ENCODE measurements around the gene SFMBT2. TPM values are rescaled to one million over a fixed set of nuclear protein-coding genes. Genes with fewer than 3 reads are reported as not detected.
A peak's percentile ranks its signal among the peaks of the same experiment; 100 is the strongest.

SFMBT2 gene
- polyA plus RNA-seq, 1 donor: 3.5 TPM

- no peak for DNase-seq
Measured at GRCh38 chr10:7424919-7425318, 14.1 kb upstream of the SFMBT2 start.

DNA sequence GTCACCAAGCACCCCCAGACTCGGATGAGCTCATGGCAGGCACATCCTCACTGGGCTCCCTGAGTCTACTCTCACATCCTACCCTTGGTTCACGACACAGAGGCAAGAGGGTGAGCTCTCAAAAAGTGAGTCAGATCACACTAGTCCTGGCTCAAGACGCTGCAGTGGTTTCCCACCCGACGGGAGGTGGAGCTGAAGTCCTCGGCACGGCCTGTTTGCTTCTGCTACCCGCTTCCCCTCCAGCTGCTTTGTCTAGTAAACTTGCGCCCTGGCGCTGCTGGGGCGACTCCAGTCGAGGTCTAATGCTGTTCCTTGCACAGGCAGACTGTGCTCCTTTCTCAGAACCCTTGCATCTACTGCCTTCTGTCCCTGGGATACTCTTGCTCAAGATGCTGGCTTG lies 13.5 kb upstream of the SFMBT2 start:
- no peak overlapping the region for H3K27ac ChIP-seq (ENCODE audit: low read length)
- no peaks in the 10 kb centered on the region for H3K9me3 ChIP-seq (ENCODE audit: control insufficient read depth, low read depth, low read length)
- H3K27me3 ChIP-seq (ENCODE audit: control insufficient read depth, insufficient read depth, low read length): peaks cover 7% of the 10 kb centered on the region
- DNase-seq: no peak
- H3K4me1 ChIP-seq (ENCODE audit: control insufficient read depth, insufficient read depth, low read length): no peaks in the 10 kb centered on the region
- no peaks in the 10 kb centered on the region for H3K36me3 ChIP-seq (ENCODE audit: control insufficient read depth, insufficient read depth, low read length)
- H3K4me3 ChIP-seq (ENCODE audit: low read length): no peak overlapping the region
- no CpG with 5 or more reads among the region's 12 CpGs for WGBS (ENCODE audit: insufficient coverage, low lambda C conversion rate)

More at GRCh38 chr10:7424919-7425318, 14.1 kb upstream of the SFMBT2 start:
- Histone ChIP-seq H3K27ac (ENCODE audit: low read length) (no peak overlapping the region), H3K4me1 (ENCODE audit: control insufficient read depth, insufficient read depth, low read length) (no peaks in the 10 kb centered on the region), H3K4me3 (ENCODE audit: low read length) (no peak overlapping the region), H3K9me3 (ENCODE audit: control insufficient read depth, low read depth, low read length) (no peaks in the 10 kb centered on the region), H3K36me3 (ENCODE audit: control insufficient read depth, insufficient read depth, low read length) (no peaks in the 10 kb centered on the region), H3K27me3 (ENCODE audit: control insufficient read depth, insufficient read depth, low read length) (peaks cover 7% of the 10 kb centered on the region)
- WGBS (ENCODE audit: insufficient coverage, low lambda C conversion rate): no CpG with 5 or more reads among the region's 3 CpGs

DNA sequence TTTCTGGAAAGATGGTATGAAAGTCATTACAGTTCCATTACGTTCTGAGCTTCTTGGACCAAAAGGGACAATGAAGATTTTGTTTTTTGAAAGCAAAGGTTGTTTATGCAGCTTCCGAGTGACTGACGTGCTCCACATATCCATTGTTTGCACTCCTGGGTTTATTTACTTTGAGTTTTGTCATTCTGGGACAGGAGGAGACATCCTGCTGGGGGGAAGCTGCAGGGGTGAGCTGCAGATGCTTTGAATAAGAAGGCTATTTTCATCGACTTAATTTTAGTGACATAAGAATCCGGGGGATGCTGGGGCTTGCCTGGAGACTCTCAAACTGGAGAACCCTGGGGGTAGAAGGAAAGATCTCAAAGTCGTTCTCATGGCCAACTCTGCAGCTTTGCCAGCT lies 12.7 kb upstream of the SFMBT2 start:
- 9% methylated on average over 4 of the region's 6 CpGs for WGBS (ENCODE audit: insufficient coverage, low lambda C conversion rate)
- Histone ChIP-seq H3K27me3 (ENCODE audit: control insufficient read depth, insufficient read depth, low read length) (peaks cover 7% of the 10 kb centered on the region), H3K4me1 (ENCODE audit: control insufficient read depth, insufficient read depth, low read length) (no peaks in the 10 kb centered on the region), H3K36me3 (ENCODE audit: control insufficient read depth, insufficient read depth, low read length) (no peaks in the 10 kb centered on the region), H3K4me3 (ENCODE audit: low read length) (no peak overlapping the region), H3K9me3 (ENCODE audit: control insufficient read depth, low read depth, low read length) (no peaks in the 10 kb centered on the region), H3K27ac (ENCODE audit: low read length) (no peak overlapping the region)
- no peak for DNase-seq

GRCh38 chr10:7421526-7421925 lies 10.7 kb upstream of the SFMBT2 start:
- WGBS (ENCODE audit: insufficient coverage, low lambda C conversion rate): no CpG with 5 or more reads among the region's 1 CpG

DNA sequence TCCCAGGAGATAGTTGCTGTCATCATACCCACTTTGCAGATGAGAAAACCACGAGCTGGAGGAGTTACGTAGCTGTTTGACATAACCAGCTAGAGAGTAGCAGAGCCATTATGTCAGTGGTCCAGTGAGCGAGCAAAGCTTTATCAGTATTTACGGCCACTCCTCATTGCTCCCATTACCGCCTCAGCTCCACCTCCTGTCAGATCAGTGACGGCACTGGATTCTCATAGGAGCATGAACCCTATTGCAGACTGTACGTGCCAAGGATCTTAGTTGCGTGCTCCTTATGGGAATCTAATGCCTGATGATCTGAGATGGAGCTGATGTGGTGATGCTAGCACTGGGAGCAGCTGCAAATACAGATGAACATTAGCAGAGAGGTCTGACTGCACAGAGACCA lies 9.2 kb upstream of the SFMBT2 start:
- no peak overlapping the region for H3K4me3 ChIP-seq (ENCODE audit: low read length)
- DNase-seq: no peak
- no CpG with 5 or more reads among the region's 8 CpGs for whole genome bisulfite sequencing (ENCODE audit: insufficient coverage, low lambda C conversion rate)
- no peaks in the 10 kb centered on the region for H3K4me1 ChIP-seq (ENCODE audit: control insufficient read depth, insufficient read depth, low read length)
- peaks cover 18% of the 10 kb centered on the region for H3K27me3 ChIP-seq (ENCODE audit: control insufficient read depth, insufficient read depth, low read length)
- H3K36me3 ChIP-seq (ENCODE audit: control insufficient read depth, insufficient read depth, low read length): no peaks in the 10 kb centered on the region
- no peak overlapping the region for H3K27ac ChIP-seq (ENCODE audit: low read length)
- no peaks in the 10 kb centered on the region for H3K9me3 ChIP-seq (ENCODE audit: control insufficient read depth, low read depth, low read length)

More at GRCh38 chr10:7421526-7421925, 10.7 kb upstream of the SFMBT2 start:
- no peak for DNase-seq
- Histone ChIP-seq H3K4me3 (ENCODE audit: low read length) (no peak overlapping the region), H3K27me3 (ENCODE audit: control insufficient read depth, insufficient read depth, low read length) (peaks cover 10% of the 10 kb centered on the region), H3K4me1 (ENCODE audit: control insufficient read depth, insufficient read depth, low read length) (no peaks in the 10 kb centered on the region), H3K9me3 (ENCODE audit: control insufficient read depth, low read depth, low read length) (no peaks in the 10 kb centered on the region), H3K27ac (ENCODE audit: low read length) (no peak overlapping the region), H3K36me3 (ENCODE audit: control insufficient read depth, insufficient read depth, low read length) (no peaks in the 10 kb centered on the region)

GRCh38 chr10:7417807-7418206 lies 7.0 kb upstream of the SFMBT2 start:
- H3K27me3 ChIP-seq (ENCODE audit: control insufficient read depth, insufficient read depth, low read length): peaks cover 31% of the 10 kb centered on the region
- no peak for DNase-seq
- no peak overlapping the region for H3K4me3 ChIP-seq (ENCODE audit: low read length)
- H3K36me3 ChIP-seq (ENCODE audit: control insufficient read depth, insufficient read depth, low read length): no peaks in the 10 kb centered on the region
- no peak overlapping the region for H3K27ac ChIP-seq (ENCODE audit: low read length)
- H3K4me1 ChIP-seq (ENCODE audit: control insufficient read depth, insufficient read depth, low read length): no peaks in the 10 kb centered on the region
- WGBS (ENCODE audit: insufficient coverage, low lambda C conversion rate): 70% methylated on average over 1 of the region's 1 CpG
- no peaks in the 10 kb centered on the region for H3K9me3 ChIP-seq (ENCODE audit: control insufficient read depth, low read depth, low read length)

- 0% methylated on average over 2 of the region's 2 CpGs for WGBS (ENCODE audit: insufficient coverage, low lambda C conversion rate)
- no peaks in the 10 kb centered on the region for H3K36me3 ChIP-seq (ENCODE audit: control insufficient read depth, insufficient read depth, low read length)
- no peak overlapping the region for H3K27ac ChIP-seq (ENCODE audit: low read length)
- H3K4me3 ChIP-seq (ENCODE audit: low read length): no peak overlapping the region
- H3K9me3 ChIP-seq (ENCODE audit: control insufficient read depth, low read depth, low read length): no peaks in the 10 kb centered on the region
- H3K4me1 ChIP-seq (ENCODE audit: control insufficient read depth, insufficient read depth, low read length): peaks cover 4% of the 10 kb centered on the region
- no peak for DNase-seq
- peaks cover 37% of the 10 kb centered on the region for H3K27me3 ChIP-seq (ENCODE audit: control insufficient read depth, insufficient read depth, low read length)
Measured at GRCh38 chr10:7417103-7417623, 6.3 kb upstream of the SFMBT2 start.

DNA sequence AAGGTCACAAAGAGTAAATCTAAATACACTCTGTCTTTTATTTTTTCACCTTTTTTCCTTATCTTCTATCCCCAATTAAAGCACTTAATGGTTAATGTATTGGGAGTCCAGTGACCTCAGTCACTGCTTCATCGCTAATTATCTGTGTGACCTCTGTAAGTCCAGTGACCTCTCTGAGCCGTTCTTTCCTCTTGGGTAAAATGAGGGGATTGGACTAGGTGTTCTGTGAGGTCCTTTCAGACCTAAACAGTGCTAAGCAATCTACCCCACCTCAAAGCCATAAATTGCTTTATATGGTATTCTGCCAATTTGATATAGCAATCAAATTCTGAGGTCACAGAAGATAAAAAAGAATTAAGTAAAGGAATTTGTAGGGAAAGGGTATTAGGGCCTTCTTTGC lies 3.9 kb upstream of the SFMBT2 start:
- peaks cover 11% of the 10 kb centered on the region for H3K4me1 ChIP-seq (ENCODE audit: control insufficient read depth, insufficient read depth, low read length)
- H3K27ac ChIP-seq (ENCODE audit: low read length): no peak overlapping the region
- peaks cover 3% of the 10 kb centered on the region for H3K9me3 ChIP-seq (ENCODE audit: control insufficient read depth, low read depth, low read length)
- H3K4me3 ChIP-seq (ENCODE audit: low read length): no peak overlapping the region
- WGBS (ENCODE audit: insufficient coverage, low lambda C conversion rate): 33% methylated on average over 1 of the region's 2 CpGs
- H3K27me3 ChIP-seq (ENCODE audit: control insufficient read depth, insufficient read depth, low read length): peaks cover 55% of the 10 kb centered on the region
- no peak for DNase-seq
- no peaks in the 10 kb centered on the region for H3K36me3 ChIP-seq (ENCODE audit: control insufficient read depth, insufficient read depth, low read length)

DNA sequence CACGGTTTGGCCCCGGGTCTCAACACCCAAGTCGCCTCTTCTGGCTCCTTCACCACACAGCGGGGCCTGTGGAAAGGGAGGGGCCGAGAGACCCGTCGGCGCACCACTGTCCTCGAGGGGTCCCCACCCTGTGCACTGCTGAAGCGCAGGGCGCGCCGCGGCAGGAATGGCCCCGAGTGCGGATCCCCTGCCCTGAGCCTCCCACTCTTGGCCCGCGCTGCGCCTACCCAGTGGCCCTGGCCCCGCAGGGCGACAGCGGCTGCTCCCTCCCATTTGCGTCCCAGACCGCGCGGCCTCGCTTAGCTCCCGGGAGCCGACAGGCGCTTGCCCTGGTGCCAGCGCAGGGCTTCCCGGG lies 2.1 kb upstream of the SFMBT2 start:
- Histone ChIP-seq H3K4me1 (ENCODE audit: control insufficient read depth, insufficient read depth, low read length) (peaks cover 16% of the 10 kb centered on the region), H3K9me3 (ENCODE audit: control insufficient read depth, low read depth, low read length) (peaks cover 6% of the 10 kb centered on the region), H3K27me3 (ENCODE audit: control insufficient read depth, insufficient read depth, low read length) (peaks cover 74% of the 10 kb centered on the region), H3K36me3 (ENCODE audit: control insufficient read depth, insufficient read depth, low read length) (no peaks in the 10 kb centered on the region), H3K4me3 (ENCODE audit: low read length) (peak overlapping the region; percentile 28), H3K27ac (ENCODE audit: low read length) (no peak overlapping the region)
- WGBS (ENCODE audit: insufficient coverage, low lambda C conversion rate): no CpG with 5 or more reads among the region's 32 CpGs
- DNase-seq: no peak

DNA sequence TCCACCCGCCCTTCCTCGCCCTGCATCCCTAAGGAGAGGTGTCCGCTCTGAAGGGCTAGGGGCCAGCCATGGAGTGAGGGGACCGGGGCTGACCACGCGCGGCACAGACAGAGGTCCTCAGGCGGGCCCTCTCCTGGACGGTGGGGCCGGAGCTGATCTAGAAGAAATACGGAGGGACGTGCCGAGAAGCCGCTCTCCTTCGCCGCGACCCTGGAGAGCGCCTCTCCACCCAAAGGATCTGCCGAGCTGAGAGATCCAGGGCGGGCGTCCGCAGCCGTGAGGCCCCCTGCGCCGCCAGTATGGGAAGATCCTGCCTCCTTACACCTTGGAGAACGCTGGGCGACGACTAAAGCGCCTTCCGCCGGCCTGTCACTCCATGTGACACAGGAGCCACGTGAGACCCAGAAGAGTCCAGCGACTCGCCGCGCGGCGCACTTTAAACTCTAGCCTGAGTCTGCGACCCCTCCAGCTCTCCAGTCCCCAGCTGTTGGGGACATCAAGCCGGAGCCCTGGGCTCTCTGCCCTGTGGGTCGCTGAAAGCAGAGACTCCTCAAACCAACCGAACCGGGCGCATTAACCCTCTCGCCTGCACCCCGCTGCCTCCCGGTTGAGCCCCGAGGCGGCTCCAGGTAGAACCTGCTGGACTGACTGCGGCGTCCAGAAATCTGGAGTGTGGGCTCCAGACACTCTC lies 1.5 kb upstream of the SFMBT2 start:
- no CpG with 5 or more reads among the region's 51 CpGs for WGBS (ENCODE audit: insufficient coverage, low lambda C conversion rate)
- Histone ChIP-seq H3K27ac (ENCODE audit: low read length) (no peak overlapping the region), H3K36me3 (ENCODE audit: control insufficient read depth, insufficient read depth, low read length) (no peaks in the 10 kb centered on the region), H3K4me1 (ENCODE audit: control insufficient read depth, insufficient read depth, low read length) (peaks cover 16% of the 10 kb centered on the region), H3K9me3 (ENCODE audit: control insufficient read depth, low read depth, low read length) (peaks cover 6% of the 10 kb centered on the region), H3K4me3 (ENCODE audit: low read length) (peak overlapping the region; percentile 28), H3K27me3 (ENCODE audit: control insufficient read depth, insufficient read depth, low read length) (peaks cover 79% of the 10 kb centered on the region)
- peak in 1 of 2 donors; percentile 44 for DNase-seq

- no peak overlapping the region for H3K27ac ChIP-seq (ENCODE audit: low read length)
- H3K4me3 ChIP-seq (ENCODE audit: low read length): peak overlapping the region; percentile 48
- peaks cover 6% of the 10 kb centered on the region for H3K9me3 ChIP-seq (ENCODE audit: control insufficient read depth, low read depth, low read length)
- peaks cover 16% of the 10 kb centered on the region for H3K4me1 ChIP-seq (ENCODE audit: control insufficient read depth, insufficient read depth, low read length)
- no peaks in the 10 kb centered on the region for H3K36me3 ChIP-seq (ENCODE audit: control insufficient read depth, insufficient read depth, low read length)
- peak in 1 of 2 donors; percentile 36 for DNase-seq
- peaks cover 82% of the 10 kb centered on the region for H3K27me3 ChIP-seq (ENCODE audit: control insufficient read depth, insufficient read depth, low read length)
- no CpG with 5 or more reads among the region's 38 CpGs for WGBS (ENCODE audit: insufficient coverage, low lambda C conversion rate)
Measured at GRCh38 chr10:7411671-7412128, 866 bp upstream of the SFMBT2 start.
